Sigmoid colon (tissue), 4 donors: ENCODE results near the gene EMP1.

Source experiments
- POLR2A ChIP-seq, 2 donors: fragments of 450-650 bp; IDR thresholded peaks; one replicate each; pipeline ENCODE4 v1.6.1; 2016; ENCODE audit warnings: antibody characterized with exemption in 2 of 2, mild to moderate bottlenecking in 2 of 2, moderate library complexity in 2 of 2
- POLR2AphosphoS5 ChIP-seq, 4 donors: sonication (generic); formaldehyde crosslinking; IDR thresholded peaks; one replicate each; pipeline ENCODE4 v1.6.1; 2017; ENCODE audit warnings: antibody characterized with exemption in 4 of 4
- TF ChIP-seq, protein P1 (sequence below), 4 experiments: fragments of 450-650 bp in 3 of 4; fragments of 200-600 bp in 1 of 4; IDR thresholded peaks; one replicate each; pipeline ENCODE4 v1.5.1; 2016 to 2019; ENCODE audit warnings: antibody characterized with exemption in 4 of 4, mild to moderate bottlenecking in 3 of 4, moderate library complexity in 2 of 4

- TF ChIP-seq, protein P1, sequence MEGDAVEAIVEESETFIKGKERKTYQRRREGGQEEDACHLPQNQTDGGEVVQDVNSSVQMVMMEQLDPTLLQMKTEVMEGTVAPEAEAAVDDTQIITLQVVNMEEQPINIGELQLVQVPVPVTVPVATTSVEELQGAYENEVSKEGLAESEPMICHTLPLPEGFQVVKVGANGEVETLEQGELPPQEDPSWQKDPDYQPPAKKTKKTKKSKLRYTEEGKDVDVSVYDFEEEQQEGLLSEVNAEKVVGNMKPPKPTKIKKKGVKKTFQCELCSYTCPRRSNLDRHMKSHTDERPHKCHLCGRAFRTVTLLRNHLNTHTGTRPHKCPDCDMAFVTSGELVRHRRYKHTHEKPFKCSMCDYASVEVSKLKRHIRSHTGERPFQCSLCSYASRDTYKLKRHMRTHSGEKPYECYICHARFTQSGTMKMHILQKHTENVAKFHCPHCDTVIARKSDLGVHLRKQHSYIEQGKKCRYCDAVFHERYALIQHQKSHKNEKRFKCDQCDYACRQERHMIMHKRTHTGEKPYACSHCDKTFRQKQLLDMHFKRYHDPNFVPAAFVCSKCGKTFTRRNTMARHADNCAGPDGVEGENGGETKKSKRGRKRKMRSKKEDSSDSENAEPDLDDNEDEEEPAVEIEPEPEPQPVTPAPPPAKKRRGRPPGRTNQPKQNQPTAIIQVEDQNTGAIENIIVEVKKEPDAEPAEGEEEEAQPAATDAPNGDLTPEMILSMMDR (IDR thresholded peaks at IDR 0.05), result no peak
- TF ChIP-seq POLR2A (IDR thresholded peaks at IDR 0.05) (no peak), POLR2AphosphoS5 (IDR thresholded peaks at IDR 0.05) (no peak)
Measured at GRCh38 chr12:13153180-13153579, 43.3 kb upstream of the EMP1 start.
